Kidney capillary endothelial cell (primary cell): ENCODE data around the gene PRCC.

Experiments
- DNase-seq: peaks from one replicate; pipeline ENCODE4 v3.0.0-alpha.2; 2018; ENCODE audit warnings: low spot score

PRCC gene

DNA sequence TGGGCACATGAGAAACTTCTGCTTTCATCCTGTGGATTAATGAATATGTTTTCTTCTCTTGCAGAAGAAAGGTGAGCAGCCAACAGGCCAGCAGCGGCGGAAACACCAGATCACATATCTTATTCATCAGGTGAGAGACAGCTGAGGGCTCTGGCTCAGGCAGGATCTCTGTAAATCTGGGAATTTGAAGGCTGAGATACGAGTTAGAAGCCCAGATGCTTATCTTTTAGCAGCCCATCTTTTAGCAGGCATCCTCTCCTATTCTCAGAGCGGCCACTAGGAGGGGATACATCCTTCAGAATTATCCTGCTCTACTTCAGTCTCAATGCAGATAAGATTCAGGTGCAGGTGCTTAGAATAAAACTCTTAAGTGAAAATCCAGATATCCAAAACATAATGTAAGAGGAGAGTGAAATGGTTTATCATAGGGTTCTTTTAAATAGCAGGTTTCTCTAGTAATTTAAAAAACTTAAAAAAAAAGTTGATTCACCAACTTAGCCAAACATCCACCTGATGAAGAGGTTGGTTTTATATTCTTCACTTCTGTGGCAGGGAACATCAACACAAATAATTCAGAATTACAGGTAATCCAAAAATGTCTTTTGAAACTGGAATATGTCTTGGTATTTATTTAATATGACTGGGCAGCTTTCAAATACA, 30.0 kb downstream of the PRCC start:
- peak; percentile 60 for DNase-seq

DNA sequence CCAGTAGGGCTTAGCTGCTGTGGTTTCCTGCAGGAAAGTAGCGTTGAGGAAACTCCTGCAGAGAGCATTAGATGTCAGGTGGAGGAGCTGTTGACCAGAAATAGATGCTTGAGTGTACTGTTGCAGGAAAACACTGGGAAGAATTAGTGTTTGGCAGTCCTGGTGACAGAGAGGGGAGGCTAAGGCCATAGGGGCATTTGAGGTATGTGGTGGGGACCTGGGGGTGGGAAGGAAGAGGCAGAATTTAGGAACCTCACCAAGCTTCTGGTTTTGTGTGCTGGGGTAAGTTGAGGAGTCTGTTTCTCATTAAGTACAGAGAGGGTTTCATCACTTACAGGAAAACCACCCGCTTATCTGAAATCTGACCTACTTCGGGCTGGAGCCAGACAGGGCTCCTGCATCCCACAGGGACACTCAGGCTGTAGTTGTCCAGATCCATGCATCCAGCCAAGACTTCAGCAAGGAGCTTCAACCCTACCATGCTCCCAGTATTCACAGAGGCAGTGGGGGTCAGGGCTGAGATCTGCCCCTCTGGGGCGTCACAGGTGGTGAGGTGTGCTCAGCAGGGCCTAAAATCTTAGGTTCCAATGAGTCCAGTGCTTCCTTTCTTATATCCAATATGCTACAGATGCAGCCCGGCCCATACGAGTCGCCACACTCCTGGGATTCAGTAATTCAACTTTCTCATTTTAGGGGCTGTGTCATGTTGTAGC, 34.2 kb downstream of the PRCC start:
- no peak for DNase-seq

- DNase-seq = no peak
Observed at GRCh38 chr1:156802421-156802935, 35.1 kb downstream of the PRCC start.

DNA sequence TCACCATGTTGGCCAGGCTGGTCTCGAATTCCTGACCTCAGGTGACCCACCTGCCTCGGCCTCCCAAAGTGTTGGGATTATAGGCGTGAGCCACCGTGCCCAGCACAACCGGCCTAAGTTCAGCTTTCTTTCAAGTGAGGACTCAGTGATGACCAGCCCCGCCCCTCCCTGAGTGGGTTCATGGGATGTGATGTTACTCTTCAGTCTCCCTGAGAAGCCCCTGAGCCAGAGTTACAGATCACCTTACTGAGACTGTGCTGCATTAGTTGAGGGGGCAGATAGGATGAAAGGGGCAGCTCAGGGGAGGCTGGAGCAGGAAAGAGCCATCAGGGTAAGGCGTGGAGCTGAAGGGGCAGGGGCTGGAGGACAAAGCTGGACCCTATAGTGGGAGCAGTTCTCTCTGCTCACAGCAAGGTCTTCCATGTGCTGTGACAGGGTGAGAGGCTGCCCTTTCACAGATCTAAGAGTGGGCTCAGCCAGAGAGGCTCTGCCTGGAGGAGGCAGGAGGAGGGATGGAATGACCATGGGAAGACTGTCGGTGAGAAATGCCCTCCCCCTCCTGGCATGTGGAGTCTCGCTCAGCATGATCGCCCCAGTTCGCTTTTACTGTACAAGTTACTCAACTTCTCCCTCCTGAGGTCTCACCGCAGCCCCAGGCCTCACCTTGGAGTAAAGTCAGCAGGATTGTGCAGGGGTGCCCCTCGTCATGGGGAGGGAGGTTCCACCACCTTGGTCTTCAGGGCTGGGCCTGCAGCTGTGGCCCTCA, 35.9 kb downstream of the PRCC start:
- no peak for DNase-seq

DNA sequence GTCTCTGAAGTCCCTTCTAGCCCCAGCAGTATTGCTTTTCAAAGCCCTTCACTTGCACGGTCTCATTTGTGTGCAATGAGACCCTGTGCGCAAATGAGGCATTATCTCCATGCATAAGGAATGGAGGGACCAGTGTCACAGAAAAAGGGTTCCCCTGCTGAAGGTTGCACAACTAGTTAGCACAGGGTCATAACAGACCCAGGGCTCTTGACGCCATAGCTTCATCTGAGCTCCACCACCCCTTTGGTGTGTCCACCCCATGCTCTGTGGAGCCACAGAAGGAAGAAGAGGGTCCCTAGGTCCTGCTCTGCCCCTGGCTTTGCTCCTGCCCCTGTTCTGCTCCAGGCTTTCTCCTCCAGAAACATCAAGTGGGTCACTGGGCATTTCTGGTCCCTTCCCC, 36.7 kb downstream of the PRCC start:
- no peak for DNase-seq

- no peak for DNase-seq
Observed at GRCh38 chr1:156804572-156805243, 37.4 kb downstream of the PRCC start.

- no peak for DNase-seq
Observed at GRCh38 chr1:156805766-156806511, 38.6 kb downstream of the PRCC start.

GRCh38 chr1:156806512-156807440, 39.4 kb downstream of the PRCC start:
- no peak for DNase-seq

DNA sequence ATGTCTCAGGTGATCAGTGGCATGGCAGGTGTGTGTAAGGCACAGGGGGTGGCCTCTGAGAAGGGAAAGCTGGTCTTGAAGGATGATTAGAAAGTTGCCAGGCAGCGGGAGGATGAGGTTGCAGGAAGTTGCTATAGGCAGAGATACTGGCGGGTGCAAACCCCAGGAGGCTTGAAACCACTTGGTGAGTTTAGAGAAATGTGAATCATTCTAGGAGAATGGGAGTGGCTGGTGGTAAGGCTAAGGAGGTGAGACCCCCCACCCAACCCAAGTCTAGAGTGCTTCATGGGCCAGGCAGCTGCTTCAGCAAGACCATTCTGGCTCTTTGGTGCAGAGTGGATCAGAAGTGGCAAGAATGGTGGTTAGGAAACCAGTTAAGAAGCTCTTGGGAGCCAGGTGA, 40.3 kb downstream of the PRCC start:
- no peak for DNase-seq

DNA sequence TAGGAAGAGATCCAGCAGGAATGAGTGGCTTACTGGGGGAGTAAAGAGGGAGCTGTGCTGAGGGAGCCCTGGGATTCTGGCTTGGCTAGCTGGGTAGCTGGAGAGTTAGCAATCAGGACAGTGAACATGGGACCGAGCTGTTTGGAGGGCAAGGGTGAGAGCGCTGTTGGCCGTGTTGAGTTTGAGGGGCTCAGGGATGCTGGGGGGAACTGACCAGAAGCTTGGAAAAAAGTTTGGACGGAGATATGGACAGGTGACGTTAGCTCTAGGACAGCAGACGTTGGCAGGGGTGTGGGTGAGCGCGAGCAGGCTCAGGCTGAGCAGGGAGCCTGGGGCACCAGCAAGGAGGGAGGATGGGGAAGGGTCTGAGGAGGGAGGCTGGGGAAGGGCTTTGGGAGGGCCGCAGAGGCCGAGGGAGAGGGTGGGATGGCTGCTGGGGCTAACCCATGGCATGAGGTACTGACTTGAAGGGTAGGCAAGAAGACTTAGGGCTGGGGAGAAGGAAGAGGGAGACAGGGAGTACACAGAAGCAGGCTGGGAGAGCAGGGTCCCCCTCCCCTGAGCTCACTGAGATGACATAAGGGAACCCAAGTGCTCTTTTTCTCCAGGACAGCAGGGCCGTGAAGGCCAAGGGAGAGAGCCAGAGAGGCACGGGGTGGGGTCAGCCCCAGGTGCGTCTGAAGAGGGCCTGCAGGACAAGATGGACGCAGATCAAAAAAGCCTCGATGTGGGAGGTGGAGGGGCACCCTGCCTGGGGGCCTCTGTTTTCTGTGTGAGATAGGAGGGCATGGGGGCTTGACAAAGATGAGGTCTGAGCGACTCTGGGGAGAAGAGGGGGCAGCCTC, 41.1 kb downstream of the PRCC start:
- no peak for DNase-seq

- DNase-seq = no peak
Observed at GRCh38 chr1:156809281-156809680, 41.9 kb downstream of the PRCC start.

- DNase-seq = no peak
Observed at GRCh38 chr1:156809711-156810366, 42.5 kb downstream of the PRCC start.

DNA sequence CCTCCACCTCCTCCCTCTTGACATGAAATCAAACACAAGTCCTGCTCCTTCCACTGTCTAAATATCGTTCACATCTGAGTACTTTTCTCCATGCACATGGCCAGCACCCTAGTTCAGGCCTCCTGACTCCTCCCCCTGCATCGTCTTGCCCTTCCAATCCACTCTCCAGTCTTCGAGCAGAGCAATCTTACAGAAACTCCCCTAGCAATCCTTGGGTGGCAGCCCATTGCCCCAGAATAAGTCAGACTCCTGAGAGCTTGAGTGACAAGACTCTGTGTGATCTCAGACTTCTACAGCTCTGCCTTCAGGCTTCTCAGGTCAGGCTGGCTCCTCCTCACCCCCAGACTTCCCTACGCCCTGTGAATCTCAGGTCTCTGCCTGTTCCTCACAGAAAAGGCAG, 43.8 kb downstream of the PRCC start:
- DNase-seq = no peak

GRCh38 chr1:156812293-156812990, 45.1 kb downstream of the PRCC start:
- no peak for DNase-seq

GRCh38 chr1:156813298-156813697, 46.0 kb downstream of the PRCC start:
- no peak for DNase-seq

DNA sequence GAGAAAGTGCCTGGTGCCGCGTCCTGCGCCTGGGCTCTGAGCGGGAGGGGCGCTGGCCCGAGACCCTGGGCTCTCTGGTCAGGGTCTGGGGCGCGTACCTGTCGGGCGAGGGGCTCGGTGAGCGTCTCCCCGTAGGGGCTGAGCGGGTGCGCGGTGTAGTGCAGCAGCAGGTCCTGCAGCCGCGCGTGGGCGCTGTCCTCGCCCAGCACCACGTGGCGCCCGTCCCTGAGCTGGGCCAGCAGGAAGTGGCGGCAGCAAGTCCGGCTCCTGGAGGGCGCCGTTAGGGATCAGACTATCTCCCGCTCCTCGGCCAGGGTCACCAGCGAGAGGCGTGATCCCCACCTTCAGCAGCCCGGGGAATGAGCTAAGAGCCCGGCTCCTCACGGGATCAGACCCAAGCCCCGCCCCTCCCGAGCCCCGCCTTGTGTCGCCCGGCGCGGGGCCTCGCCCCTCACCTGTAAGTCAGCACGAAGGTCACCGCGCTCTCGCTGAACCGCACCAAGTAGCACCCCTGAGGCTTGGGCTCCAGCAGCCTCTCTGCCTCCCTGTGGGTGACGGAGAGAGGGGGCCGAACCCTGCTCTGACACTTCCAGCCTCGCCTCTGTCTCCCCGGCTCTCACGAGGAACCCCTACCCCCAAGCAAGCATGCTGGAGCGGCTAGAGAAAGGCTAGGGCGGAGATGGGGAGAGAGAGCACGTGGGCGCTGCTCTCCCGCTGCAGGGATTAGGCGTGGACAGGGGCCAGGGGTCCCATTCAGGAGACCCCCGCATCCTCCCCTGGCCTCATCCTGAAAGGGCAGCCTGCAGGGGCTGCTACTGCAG, 46.6 kb downstream of the PRCC start:
- DNase-seq = peak; percentile 60

- no peak for DNase-seq
Observed at GRCh38 chr1:156814571-156815260, 47.4 kb downstream of the PRCC start.
